NCI-H2107 treated with DMSO at 0.1 percent for 48 hours (cell line): ENCODE data around the gene PRPS1.
"Not testable (repeated sequence)": the region's sequence is repeated elsewhere in the genome, so short reads cannot be mapped to it uniquely, and the experiment has no call there.

ENCODE experiments used
- DNase-seq: peaks from one replicate; lab custom pipeline; 2025; ENCODE audit not compliant: unreplicated experiment; lab: John Stamatoyannopoulos, UW

PRPS1 gene

GRCh38 chrX:107627838-107628661, at the start of gene PRPS1:
Gene PRPS1 (plus strand): TSS chrX:107628510. CDS start chrX:107628629, 119 bp downstream.
- DNase-seq: peak; percentile 97

GRCh38 chrX:107579956-107580355, 48.4 kb upstream of the PRPS1 start:
- no peak for DNase-seq

- DNase-seq: no peak
Observed at GRCh38 chrX:107581923-107582322, 46.4 kb upstream of the PRPS1 start.

GRCh38 chrX:107589243-107589642, 39.1 kb upstream of the PRPS1 start:
- no peak for DNase-seq

- DNase-seq: no peak
Observed at GRCh38 chrX:107596651-107597050, 31.7 kb upstream of the PRPS1 start.

GRCh38 chrX:107597264-107597663, 31.0 kb upstream of the PRPS1 start:
- no peak for DNase-seq

- DNase-seq: no peak
Observed at GRCh38 chrX:107597791-107598190, 30.5 kb upstream of the PRPS1 start.

GRCh38 chrX:107599450-107599861, 28.9 kb upstream of the PRPS1 start:
- DNase-seq: no peak

GRCh38 chrX:107600366-107600765, 27.9 kb upstream of the PRPS1 start:
- DNase-seq: no peak

GRCh38 chrX:107601326-107601725, 27.0 kb upstream of the PRPS1 start:
- no peak for DNase-seq

GRCh38 chrX:107601759-107602158, 26.6 kb upstream of the PRPS1 start:
- DNase-seq: no peak

- no peak for DNase-seq
Observed at GRCh38 chrX:107602694-107603239, 25.5 kb upstream of the PRPS1 start.

GRCh38 chrX:107603429-107604159, 24.7 kb upstream of the PRPS1 start:
- no peak for DNase-seq

- not testable (repeated sequence) for DNase-seq
Observed at GRCh38 chrX:107609061-107609460, 19.2 kb upstream of the PRPS1 start.

- no peak for DNase-seq
Observed at GRCh38 chrX:107610667-107611066, 17.6 kb upstream of the PRPS1 start.

GRCh38 chrX:107619885-107620322, 8.4 kb upstream of the PRPS1 start:
- no peak for DNase-seq

GRCh38 chrX:107624893-107625292, 3.4 kb upstream of the PRPS1 start:
- no peak for DNase-seq

- no peak for DNase-seq
Observed at GRCh38 chrX:107625739-107626138, 2.6 kb upstream of the PRPS1 start.

GRCh38 chrX:107626481-107626880, 1.8 kb upstream of the PRPS1 start:
- DNase-seq: no peak

GRCh38 chrX:107626916-107627315, 1.4 kb upstream of the PRPS1 start:
- no peak for DNase-seq

GRCh38 chrX:107628662-107629539, 591 bp downstream of the PRPS1 start:
- DNase-seq: peak; percentile 39
